ENCODE results near the gene SPRN.

Gene SPRN

DNA sequence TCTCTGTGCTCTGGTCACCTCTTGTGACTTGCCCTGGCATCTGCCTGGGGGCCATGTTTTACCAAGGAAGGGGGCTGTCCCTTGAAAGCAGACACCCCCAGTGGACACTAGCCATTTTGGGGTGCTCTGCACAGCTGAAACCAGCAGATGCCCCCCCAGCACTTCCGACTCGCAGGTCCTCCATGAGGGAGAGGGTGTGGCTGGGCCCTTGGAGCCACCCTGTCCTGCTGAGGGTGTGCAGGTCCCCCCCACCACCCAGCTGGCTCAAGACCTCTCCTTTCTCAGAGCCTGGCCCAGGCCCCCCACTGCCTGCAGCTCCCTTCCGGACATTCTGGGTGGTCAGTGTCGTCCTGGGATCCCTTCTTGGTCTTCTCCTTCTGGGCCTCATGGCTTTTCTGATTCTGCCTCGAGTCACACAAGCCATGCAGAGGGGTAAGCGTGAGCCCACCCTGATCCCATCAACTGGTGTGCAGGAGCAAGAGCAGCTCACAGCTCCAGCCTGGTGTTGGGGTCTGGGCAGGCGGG, 41.6 kb upstream of the SPRN start:
- no peak for DNase-seq (ENCODE audit: low read depth, low spot score)
- H3K36me3 ChIP-seq (ENCODE audit: insufficient read depth, insufficient read length, low read length), result no peaks in the 10 kb centered on the region
- TF ChIP-seq ZNF274 (IDR thresholded peaks at IDR 0.05; ENCODE audit: low read depth, low read length) (no peak), SUZ12 (IDR thresholded peaks at IDR 0.05; ENCODE audit: extremely low read depth, insufficient read depth, insufficient read length) (no peak), YY1 (IDR thresholded peaks at IDR 0.05; ENCODE audit: insufficient read depth, insufficient read length) (no peak)
- no peak overlapping the region for H3K9ac ChIP-seq (ENCODE audit: insufficient read length, low read depth)
- no peaks in the 10 kb centered on the region for H3K4me1 ChIP-seq (ENCODE audit: insufficient read depth, insufficient read length)
- no peaks in the 10 kb centered on the region for H3K9me3 ChIP-seq (ENCODE audit: insufficient read depth, low read length)
- H3K4me3 ChIP-seq (ENCODE audit: insufficient read length, low read depth), result no peak overlapping the region
- peaks cover 26% of the 10 kb centered on the region for H3K27me3 ChIP-seq (ENCODE audit: insufficient read depth, insufficient read length)

DNA sequence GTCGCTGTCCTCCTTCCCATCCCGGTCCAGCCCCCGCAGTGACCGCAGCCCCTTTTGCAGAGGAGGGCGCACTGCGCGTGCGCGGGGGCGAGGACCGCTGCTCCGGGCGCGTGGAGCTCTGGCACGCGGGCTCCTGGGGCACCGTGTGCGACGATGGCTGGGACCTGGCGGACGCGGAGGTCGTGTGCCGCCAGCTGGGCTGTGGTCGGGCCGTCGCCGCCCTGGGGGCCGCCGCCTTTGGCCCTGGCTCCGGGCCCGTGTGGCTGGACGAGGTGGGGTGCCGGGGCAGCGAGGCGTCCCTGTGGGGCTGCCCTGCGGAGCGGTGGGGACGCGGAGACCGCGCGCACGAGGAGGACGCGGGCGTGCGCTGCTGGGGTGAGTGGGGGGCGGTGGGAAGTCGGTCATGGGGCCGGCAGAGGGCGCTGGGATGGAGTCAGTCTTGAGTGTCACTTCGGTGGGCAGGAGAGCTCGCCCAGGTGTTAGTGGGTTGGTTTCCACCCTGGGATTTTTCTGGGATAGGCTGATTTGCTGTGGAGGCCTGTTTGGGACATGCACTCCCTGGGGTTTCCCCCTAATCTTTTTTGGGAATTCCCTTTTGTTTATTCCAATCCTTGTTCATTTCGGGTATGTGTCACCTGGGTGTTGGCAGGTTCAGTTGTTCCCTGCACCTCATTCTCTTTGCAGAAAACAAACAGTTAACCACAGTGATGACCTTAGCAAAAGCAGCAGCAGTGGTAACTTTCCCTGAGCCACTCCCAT, 40.9 kb upstream of the SPRN start:
- peak overlapping the region; percentile 30 for H3K4me3 ChIP-seq (ENCODE audit: insufficient read length, low read depth)
- TF ChIP-seq ZNF274 (IDR thresholded peaks at IDR 0.05; ENCODE audit: low read depth, low read length) (no peak), SUZ12 (IDR thresholded peaks at IDR 0.05; ENCODE audit: extremely low read depth, insufficient read depth, insufficient read length) (no peak), YY1 (IDR thresholded peaks at IDR 0.05; ENCODE audit: insufficient read depth, insufficient read length) (no peak)
- no peak for DNase-seq (ENCODE audit: low read depth, low spot score)
- no peaks in the 10 kb centered on the region for H3K4me1 ChIP-seq (ENCODE audit: insufficient read depth, insufficient read length)
- peaks cover 26% of the 10 kb centered on the region for H3K27me3 ChIP-seq (ENCODE audit: insufficient read depth, insufficient read length)
- H3K36me3 ChIP-seq (ENCODE audit: insufficient read depth, insufficient read length, low read length), result no peaks in the 10 kb centered on the region
- H3K9ac ChIP-seq (ENCODE audit: insufficient read length, low read depth), result peak overlapping the region; percentile 50
- no peaks in the 10 kb centered on the region for H3K9me3 ChIP-seq (ENCODE audit: insufficient read depth, low read length)

DNA sequence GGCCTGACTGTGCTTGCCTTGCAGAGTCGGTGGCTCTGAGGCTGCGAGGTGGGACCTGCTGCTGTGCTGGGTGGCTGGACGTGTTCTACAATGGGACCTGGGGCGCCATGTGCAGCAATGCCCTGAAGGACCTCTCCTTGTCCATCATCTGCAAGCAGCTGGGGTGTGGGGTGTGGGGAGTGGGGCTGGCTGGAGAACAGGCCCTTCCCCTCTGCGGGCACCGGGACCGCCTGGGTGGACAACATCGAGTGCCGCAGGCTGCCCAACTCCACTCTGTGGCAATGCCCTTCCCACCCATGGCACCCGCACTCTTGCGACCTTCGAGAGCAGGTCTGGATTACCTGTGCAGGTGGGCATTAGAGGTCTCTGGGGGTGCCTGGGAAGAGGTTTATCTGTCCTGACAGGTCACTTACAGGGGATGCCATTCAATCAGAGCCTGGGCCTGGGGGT, 40.2 kb upstream of the SPRN start:
- no peak overlapping the region for H3K4me3 ChIP-seq (ENCODE audit: insufficient read length, low read depth)
- TF ChIP-seq SUZ12 (IDR thresholded peaks at IDR 0.05; ENCODE audit: extremely low read depth, insufficient read depth, insufficient read length) (no peak), YY1 (IDR thresholded peaks at IDR 0.05; ENCODE audit: insufficient read depth, insufficient read length) (no peak), ZNF274 (IDR thresholded peaks at IDR 0.05; ENCODE audit: low read depth, low read length) (no peak)
- peak overlapping the region; percentile 50 for H3K9ac ChIP-seq (ENCODE audit: insufficient read length, low read depth)
- H3K36me3 ChIP-seq (ENCODE audit: insufficient read depth, insufficient read length, low read length), result no peaks in the 10 kb centered on the region
- no peaks in the 10 kb centered on the region for H3K4me1 ChIP-seq (ENCODE audit: insufficient read depth, insufficient read length)
- no peak for DNase-seq (ENCODE audit: low read depth, low spot score)
- H3K9me3 ChIP-seq (ENCODE audit: insufficient read depth, low read length), result no peaks in the 10 kb centered on the region
- H3K27me3 ChIP-seq (ENCODE audit: insufficient read depth, insufficient read length), result peaks cover 26% of the 10 kb centered on the region

DNA sequence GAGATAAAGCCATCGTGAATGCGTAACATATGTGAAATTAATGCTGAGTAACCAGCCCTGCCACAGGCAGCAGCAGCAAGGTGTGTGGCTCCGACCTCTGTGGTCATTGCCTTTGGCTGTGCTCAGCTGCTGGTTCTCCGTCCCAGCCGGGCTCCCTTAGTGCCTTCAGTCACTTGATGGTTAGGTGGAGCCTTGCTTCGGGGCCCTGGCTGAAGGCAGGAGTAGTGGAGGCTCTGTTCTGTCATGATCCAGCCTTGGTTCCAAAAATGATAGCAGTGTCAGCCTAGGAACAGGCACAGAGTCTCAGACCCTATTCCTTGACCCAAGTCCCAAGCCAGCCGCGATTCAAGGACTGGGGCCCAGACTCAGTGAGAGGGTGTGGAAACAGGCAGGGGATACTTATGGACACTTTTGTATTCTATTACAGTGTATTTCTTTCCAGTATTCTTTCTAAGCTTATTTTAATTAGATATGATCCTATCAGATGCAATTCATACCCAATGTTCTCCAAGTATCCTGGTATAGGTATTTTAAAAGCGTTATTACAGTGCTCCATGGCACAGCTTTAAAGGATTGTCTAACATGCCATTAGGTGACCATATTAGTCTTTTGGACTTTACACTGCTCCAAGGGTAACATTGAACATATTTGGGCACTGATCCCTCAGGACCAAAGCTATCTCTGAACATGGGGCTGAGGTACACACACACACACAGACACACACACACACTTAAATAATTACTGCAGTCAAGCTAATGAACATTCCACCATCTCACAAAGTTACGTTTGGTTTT, 38.3 kb upstream of the SPRN start:
- Histone ChIP-seq H3K27me3 (ENCODE audit: insufficient read depth, insufficient read length) (peaks cover 26% of the 10 kb centered on the region), H3K4me1 (ENCODE audit: insufficient read depth, insufficient read length) (no peaks in the 10 kb centered on the region), H3K36me3 (ENCODE audit: insufficient read depth, insufficient read length, low read length) (no peaks in the 10 kb centered on the region), H3K9me3 (ENCODE audit: insufficient read depth, low read length) (no peaks in the 10 kb centered on the region), H3K4me3 (ENCODE audit: insufficient read length, low read depth) (no peak overlapping the region), H3K9ac (ENCODE audit: insufficient read length, low read depth) (no peak overlapping the region)
- DNase-seq (ENCODE audit: low read depth, low spot score), result no peak
- TF ChIP-seq YY1 (IDR thresholded peaks at IDR 0.05; ENCODE audit: insufficient read depth, insufficient read length), result no peak
- TF ChIP-seq SUZ12 (IDR thresholded peaks at IDR 0.05; ENCODE audit: extremely low read depth, insufficient read depth, insufficient read length), result no peak
- no peak for TF ChIP-seq ZNF274 (IDR thresholded peaks at IDR 0.05; ENCODE audit: low read depth, low read length)

DNA sequence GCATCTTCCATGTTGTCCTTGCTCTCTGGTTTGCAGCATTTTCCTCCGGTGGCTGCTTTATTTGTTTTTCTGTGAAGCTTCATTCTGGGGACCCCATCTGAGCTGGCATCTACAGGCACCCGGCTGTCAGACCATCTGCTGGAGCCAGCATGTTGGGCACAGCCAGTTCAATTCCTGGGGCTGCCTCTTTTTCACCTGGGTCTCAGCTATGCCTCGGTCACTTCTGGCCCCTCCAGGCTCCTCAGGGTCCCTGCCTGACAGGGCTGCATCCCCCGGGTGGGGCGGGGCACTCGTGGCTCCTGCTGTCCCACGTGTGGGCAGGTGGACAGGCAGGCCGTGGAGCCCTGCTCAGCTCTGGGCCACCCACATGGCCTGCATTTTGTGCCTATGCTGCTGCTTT, 37.4 kb upstream of the SPRN start:
- H3K36me3 ChIP-seq (ENCODE audit: insufficient read depth, insufficient read length, low read length), result no peaks in the 10 kb centered on the region
- H3K27me3 ChIP-seq (ENCODE audit: insufficient read depth, insufficient read length), result peaks cover 26% of the 10 kb centered on the region
- TF ChIP-seq ZNF274 (IDR thresholded peaks at IDR 0.05; ENCODE audit: low read depth, low read length) (no peak), YY1 (IDR thresholded peaks at IDR 0.05; ENCODE audit: insufficient read depth, insufficient read length) (no peak), SUZ12 (IDR thresholded peaks at IDR 0.05; ENCODE audit: extremely low read depth, insufficient read depth, insufficient read length) (no peak)
- no peak overlapping the region for H3K4me3 ChIP-seq (ENCODE audit: insufficient read length, low read depth)
- H3K9ac ChIP-seq (ENCODE audit: insufficient read length, low read depth), result no peak overlapping the region
- DNase-seq (ENCODE audit: low read depth, low spot score), result no peak
- no peaks in the 10 kb centered on the region for H3K4me1 ChIP-seq (ENCODE audit: insufficient read depth, insufficient read length)
- no peaks in the 10 kb centered on the region for H3K9me3 ChIP-seq (ENCODE audit: insufficient read depth, low read length)

- no peak overlapping the region for H3K4me3 ChIP-seq (ENCODE audit: insufficient read length, low read depth)
- no peak for DNase-seq (ENCODE audit: low read depth, low spot score)
- H3K36me3 ChIP-seq (ENCODE audit: insufficient read depth, insufficient read length, low read length), result no peaks in the 10 kb centered on the region
- H3K9me3 ChIP-seq (ENCODE audit: insufficient read depth, low read length), result no peaks in the 10 kb centered on the region
- TF ChIP-seq YY1 (IDR thresholded peaks at IDR 0.05; ENCODE audit: insufficient read depth, insufficient read length) (no peak), ZNF274 (IDR thresholded peaks at IDR 0.05; ENCODE audit: low read depth, low read length) (no peak), SUZ12 (IDR thresholded peaks at IDR 0.05; ENCODE audit: extremely low read depth, insufficient read depth, insufficient read length) (no peak)
- no peak overlapping the region for H3K9ac ChIP-seq (ENCODE audit: insufficient read length, low read depth)
- H3K4me1 ChIP-seq (ENCODE audit: insufficient read depth, insufficient read length), result no peaks in the 10 kb centered on the region
- peaks cover 23% of the 10 kb centered on the region for H3K27me3 ChIP-seq (ENCODE audit: insufficient read depth, insufficient read length)
These were observed 36.6 kb upstream of the SPRN start for GRCh38 chr10:133461027-133461426.

Data from NT2/D1 (cell line).